GM19351 (cell line): ENCODE measurements around the gene AOC3.
"Not testable (repeated sequence)": the region's sequence is repeated elsewhere in the genome, so short reads cannot be mapped to it uniquely, and the experiment has no call there.

Source experiments
- ATAC-seq: cut with Tn5 transposase; IDR thresholded peaks from one replicate; pipeline ENCODE4 v1.9.1; 2021; ENCODE audit warnings: mild to moderate bottlenecking, moderate library complexity; ENCODE audit not compliant: unreplicated experiment

AOC3 gene

GRCh38 chr17:42844761-42845555, 6.0 kb upstream of the AOC3 start:
- no peak for ATAC-seq

- no peak for ATAC-seq
Measured at GRCh38 chr17:42845556-42845917, 5.5 kb upstream of the AOC3 start.

- no peak for ATAC-seq
Measured at GRCh38 chr17:42845918-42846593, 4.9 kb upstream of the AOC3 start.

GRCh38 chr17:42846594-42847280, 4.3 kb upstream of the AOC3 start:
- no peak for ATAC-seq

- no peak for ATAC-seq
Measured at GRCh38 chr17:42848093-42848492, 2.9 kb upstream of the AOC3 start.

- ATAC-seq, result no peak
Measured at GRCh38 chr17:42849031-42849430, 2.0 kb upstream of the AOC3 start.

- no peak for ATAC-seq
Measured at GRCh38 chr17:42849451-42850181, 1.4 kb upstream of the AOC3 start.

- not testable (repeated sequence) for ATAC-seq
Measured at GRCh38 chr17:42851371-42852240, 607 bp downstream of the AOC3 start.

GRCh38 chr17:42852351-42852750, 1.4 kb downstream of the AOC3 start:
- no peak for ATAC-seq

- no peak for ATAC-seq
Measured at GRCh38 chr17:42853004-42853403, 2.0 kb downstream of the AOC3 start.

GRCh38 chr17:42853597-42853967, 2.6 kb downstream of the AOC3 start:
- no peak for ATAC-seq

GRCh38 chr17:42853968-42854790, 3.2 kb downstream of the AOC3 start:
- ATAC-seq, result no peak

- no peak for ATAC-seq
Measured at GRCh38 chr17:42855048-42855596, 4.1 kb downstream of the AOC3 start.

GRCh38 chr17:42856093-42856492, 5.1 kb downstream of the AOC3 start:
- ATAC-seq, result not testable (repeated sequence)

GRCh38 chr17:42856516-42856915, 5.5 kb downstream of the AOC3 start:
- ATAC-seq, result not testable (repeated sequence)

- no peak for ATAC-seq
Measured at GRCh38 chr17:42857389-42857788, 6.4 kb downstream of the AOC3 start.

- ATAC-seq, result no peak
Measured at GRCh38 chr17:42865638-42866094, 14.7 kb downstream of the AOC3 start.

- no peak for ATAC-seq
Measured at GRCh38 chr17:42866216-42866615, 15.2 kb downstream of the AOC3 start.
